ENCODE data around the gene ASB6.

ASB6 gene

GRCh38 chr9:129606161-129607026 lies 35.6 kb downstream of the ASB6 start:
- in situ Hi-C loops (cut with MboI; ENCODE audit: low sequenced_read_pairs, unreplicated experiment), result no loop called here
- no peak for DNase-seq (ENCODE audit: low spot score)
- TF ChIP-seq CTCF (IDR thresholded peaks at IDR 0.05; ENCODE audit: borderline replicate concordance, control extremely low read depth, extremely low read depth, insufficient read depth, missing control alignments), result no peak

- no peak for DNase-seq (ENCODE audit: low spot score)
- TF ChIP-seq CTCF (IDR thresholded peaks at IDR 0.05; ENCODE audit: borderline replicate concordance, control extremely low read depth, extremely low read depth, insufficient read depth, missing control alignments), result no peak
- in situ Hi-C loops (cut with MboI; ENCODE audit: low sequenced_read_pairs, unreplicated experiment), result no loop called here
Observed at GRCh38 chr9:129604766-129605163, 37.2 kb downstream of the ASB6 start.

GRCh38 chr9:129604056-129604765 lies 37.7 kb downstream of the ASB6 start:
- no peak for TF ChIP-seq CTCF (IDR thresholded peaks at IDR 0.05; ENCODE audit: borderline replicate concordance, control extremely low read depth, extremely low read depth, insufficient read depth, missing control alignments)
- in situ Hi-C loops (cut with MboI; ENCODE audit: low sequenced_read_pairs, unreplicated experiment), result no loop called here
- no peak for DNase-seq (ENCODE audit: low spot score)

- TF ChIP-seq CTCF (IDR thresholded peaks at IDR 0.05; ENCODE audit: borderline replicate concordance, control extremely low read depth, extremely low read depth, insufficient read depth, missing control alignments), result no peak
- in situ Hi-C loops (cut with MboI; ENCODE audit: low sequenced_read_pairs, unreplicated experiment), result no loop called here
- peak; percentile 46 for DNase-seq (ENCODE audit: low spot score)
Observed at GRCh38 chr9:129602598-129603415, 39.1 kb downstream of the ASB6 start.

- TF ChIP-seq CTCF (IDR thresholded peaks at IDR 0.05; ENCODE audit: borderline replicate concordance, control extremely low read depth, extremely low read depth, insufficient read depth, missing control alignments), result no peak
- no peak for DNase-seq (ENCODE audit: low spot score)
- in situ Hi-C loops (cut with MboI; ENCODE audit: low sequenced_read_pairs, unreplicated experiment), result no loop called here
Observed at GRCh38 chr9:129601082-129601674, 40.8 kb downstream of the ASB6 start.

- TF ChIP-seq CTCF (IDR thresholded peaks at IDR 0.05; ENCODE audit: borderline replicate concordance, control extremely low read depth, extremely low read depth, insufficient read depth, missing control alignments), result no peak
- DNase-seq (ENCODE audit: low spot score), result no peak
- in situ Hi-C loops (cut with MboI; ENCODE audit: low sequenced_read_pairs, unreplicated experiment), result no loop called here
Observed at GRCh38 chr9:129598089-129598596, 43.8 kb downstream of the ASB6 start.

Data from GM13976 (cell line).